ENCODE measurements around the gene CMTM3.

DNA sequence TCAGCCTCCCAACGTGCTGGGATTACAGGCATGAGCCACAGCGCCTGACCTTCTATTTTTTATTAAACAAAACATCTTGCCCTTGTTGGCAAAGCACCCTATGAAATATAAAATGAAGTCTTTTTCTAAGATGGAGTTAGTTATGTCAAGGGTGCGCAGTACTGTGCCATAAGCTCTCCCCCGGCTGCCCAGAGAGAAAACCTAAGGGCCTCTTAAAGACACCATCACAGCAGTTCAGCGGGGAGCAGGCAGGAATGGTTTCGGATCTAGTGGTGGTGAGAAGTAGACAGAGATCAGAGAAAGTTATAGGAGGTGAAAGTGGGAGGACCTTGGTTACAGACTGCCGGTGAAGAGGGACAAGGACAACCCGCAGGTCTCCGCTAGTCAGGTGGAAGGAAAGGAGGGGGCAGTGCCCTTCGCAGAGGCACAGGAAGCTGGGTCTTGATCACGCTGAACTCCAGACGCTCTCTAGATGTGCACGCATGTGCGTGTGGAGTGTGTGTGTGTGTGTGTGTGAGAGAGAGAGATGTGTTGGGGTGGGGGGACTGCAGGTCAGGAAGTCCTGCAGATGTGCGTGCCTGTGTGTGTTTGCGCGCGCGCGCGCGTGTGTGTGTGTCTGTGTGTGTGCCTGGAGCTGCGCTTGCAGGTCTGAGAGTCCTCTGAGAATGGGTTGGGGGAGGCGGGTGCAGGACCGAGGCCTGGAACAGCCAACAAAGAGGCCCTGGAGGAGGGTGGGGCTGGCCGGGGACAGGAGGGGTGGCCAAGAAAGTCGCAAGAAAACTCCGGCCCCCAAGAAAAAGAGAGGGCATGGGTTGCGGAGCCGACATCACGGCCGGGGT, 748 bp upstream of the CMTM3 start:
- TF ChIP-seq, protein P1, sequence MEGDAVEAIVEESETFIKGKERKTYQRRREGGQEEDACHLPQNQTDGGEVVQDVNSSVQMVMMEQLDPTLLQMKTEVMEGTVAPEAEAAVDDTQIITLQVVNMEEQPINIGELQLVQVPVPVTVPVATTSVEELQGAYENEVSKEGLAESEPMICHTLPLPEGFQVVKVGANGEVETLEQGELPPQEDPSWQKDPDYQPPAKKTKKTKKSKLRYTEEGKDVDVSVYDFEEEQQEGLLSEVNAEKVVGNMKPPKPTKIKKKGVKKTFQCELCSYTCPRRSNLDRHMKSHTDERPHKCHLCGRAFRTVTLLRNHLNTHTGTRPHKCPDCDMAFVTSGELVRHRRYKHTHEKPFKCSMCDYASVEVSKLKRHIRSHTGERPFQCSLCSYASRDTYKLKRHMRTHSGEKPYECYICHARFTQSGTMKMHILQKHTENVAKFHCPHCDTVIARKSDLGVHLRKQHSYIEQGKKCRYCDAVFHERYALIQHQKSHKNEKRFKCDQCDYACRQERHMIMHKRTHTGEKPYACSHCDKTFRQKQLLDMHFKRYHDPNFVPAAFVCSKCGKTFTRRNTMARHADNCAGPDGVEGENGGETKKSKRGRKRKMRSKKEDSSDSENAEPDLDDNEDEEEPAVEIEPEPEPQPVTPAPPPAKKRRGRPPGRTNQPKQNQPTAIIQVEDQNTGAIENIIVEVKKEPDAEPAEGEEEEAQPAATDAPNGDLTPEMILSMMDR (IDR thresholded peaks at IDR 0.05 in 2 of 3, conservative IDR thresholded peaks at IDR 0.05 in 1 of 3; ENCODE audit: borderline replicate concordance in 1 of 3, insufficient read depth in 1 of 3, low read depth in 2 of 3, low read length in 2 of 3): no peak
- TF ChIP-seq, protein P2, sequence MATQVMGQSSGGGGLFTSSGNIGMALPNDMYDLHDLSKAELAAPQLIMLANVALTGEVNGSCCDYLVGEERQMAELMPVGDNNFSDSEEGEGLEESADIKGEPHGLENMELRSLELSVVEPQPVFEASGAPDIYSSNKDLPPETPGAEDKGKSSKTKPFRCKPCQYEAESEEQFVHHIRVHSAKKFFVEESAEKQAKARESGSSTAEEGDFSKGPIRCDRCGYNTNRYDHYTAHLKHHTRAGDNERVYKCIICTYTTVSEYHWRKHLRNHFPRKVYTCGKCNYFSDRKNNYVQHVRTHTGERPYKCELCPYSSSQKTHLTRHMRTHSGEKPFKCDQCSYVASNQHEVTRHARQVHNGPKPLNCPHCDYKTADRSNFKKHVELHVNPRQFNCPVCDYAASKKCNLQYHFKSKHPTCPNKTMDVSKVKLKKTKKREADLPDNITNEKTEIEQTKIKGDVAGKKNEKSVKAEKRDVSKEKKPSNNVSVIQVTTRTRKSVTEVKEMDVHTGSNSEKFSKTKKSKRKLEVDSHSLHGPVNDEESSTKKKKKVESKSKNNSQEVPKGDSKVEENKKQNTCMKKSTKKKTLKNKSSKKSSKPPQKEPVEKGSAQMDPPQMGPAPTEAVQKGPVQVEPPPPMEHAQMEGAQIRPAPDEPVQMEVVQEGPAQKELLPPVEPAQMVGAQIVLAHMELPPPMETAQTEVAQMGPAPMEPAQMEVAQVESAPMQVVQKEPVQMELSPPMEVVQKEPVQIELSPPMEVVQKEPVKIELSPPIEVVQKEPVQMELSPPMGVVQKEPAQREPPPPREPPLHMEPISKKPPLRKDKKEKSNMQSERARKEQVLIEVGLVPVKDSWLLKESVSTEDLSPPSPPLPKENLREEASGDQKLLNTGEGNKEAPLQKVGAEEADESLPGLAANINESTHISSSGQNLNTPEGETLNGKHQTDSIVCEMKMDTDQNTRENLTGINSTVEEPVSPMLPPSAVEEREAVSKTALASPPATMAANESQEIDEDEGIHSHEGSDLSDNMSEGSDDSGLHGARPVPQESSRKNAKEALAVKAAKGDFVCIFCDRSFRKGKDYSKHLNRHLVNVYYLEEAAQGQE (IDR thresholded peaks at IDR 0.05; ENCODE audit: low read depth): no peak
- TF ChIP-seq POLR2A (IDR thresholded peaks at IDR 0.05; ENCODE audit: borderline replicate concordance, extremely low read depth, insufficient read depth, insufficient read length) (peak; percentile 55), CEBPB (IDR thresholded peaks at IDR 0.05; ENCODE audit: low read depth) (no peak), ZFX (IDR thresholded peaks at IDR 0.05) (no peak), EZH2 (IDR thresholded peaks at IDR 0.05) (no peak), YY1 (IDR thresholded peaks at IDR 0.05; ENCODE audit: extremely low read depth, insufficient replicate concordance, low read depth, low read length) (no peak), CBX3 (IDR thresholded peaks at IDR 0.05; ENCODE audit: low read depth) (no peak)

Data from HCT116 (cell line).